HG02943 (cell line): ENCODE data around the gene ASPHD2.
"Not testable (repeated sequence)": the region's sequence is repeated elsewhere in the genome, so short reads cannot be mapped to it uniquely, and the experiment has no call there.

ENCODE experiments used
- ATAC-seq: cut with Tn5 transposase; IDR thresholded peaks from one replicate; pipeline ENCODE4 v1.9.1; 2021; ENCODE audit warnings: mild to moderate bottlenecking, low read depth, moderate library complexity; ENCODE audit not compliant: unreplicated experiment

The ASPHD2 gene

DNA sequence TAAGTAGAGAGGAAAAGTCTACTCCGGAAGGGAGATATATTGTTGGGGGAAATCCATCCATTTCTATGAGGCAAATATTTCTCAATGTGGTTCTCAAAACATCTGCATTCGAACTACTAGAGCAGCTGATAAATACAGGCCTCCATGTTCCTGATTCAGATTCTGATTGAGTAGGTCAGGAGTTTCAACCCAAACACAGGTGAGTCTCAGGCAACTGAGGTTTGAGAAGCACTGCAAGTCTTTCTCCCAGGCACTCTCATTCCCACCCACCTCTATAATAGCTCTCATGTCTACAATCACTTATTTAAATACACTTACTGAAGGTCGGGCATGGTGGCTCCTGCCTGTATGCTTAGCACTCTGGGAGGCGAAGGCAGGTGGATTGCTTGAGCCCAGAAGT lies 14.7 kb upstream of the ASPHD2 start:
- no peak for ATAC-seq

GRCh38 chr22:26416256-26416655 lies 12.8 kb upstream of the ASPHD2 start:
- ATAC-seq = no peak

DNA sequence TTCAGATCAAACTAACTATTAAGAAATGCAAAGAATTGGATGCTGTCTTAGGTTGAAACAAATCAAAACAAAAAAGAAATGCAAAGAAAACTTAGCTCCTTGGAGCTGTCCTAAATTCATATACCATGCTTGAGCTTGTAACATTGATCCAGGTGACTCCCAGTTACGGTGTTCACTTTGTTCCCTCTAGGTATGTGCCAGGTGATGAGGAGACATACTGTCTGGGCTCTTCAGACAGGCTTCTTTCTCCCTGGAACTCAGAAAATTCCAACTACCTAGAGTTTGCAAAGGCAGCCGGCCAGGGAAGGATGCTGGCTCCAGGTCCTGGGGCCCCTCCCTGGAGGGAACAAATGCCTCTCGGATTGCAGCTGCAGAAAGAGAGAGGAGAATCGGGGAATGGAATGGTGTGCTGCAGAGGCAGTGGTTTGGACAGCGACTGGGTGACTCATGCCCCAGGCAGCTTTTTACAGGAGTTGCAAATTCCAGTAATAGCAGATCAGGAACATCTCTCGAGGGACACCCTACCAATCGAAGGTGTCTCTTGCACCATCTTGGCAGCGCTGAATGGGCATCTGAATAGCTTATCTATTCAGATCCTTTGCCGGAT lies 12.3 kb upstream of the ASPHD2 start:
- ATAC-seq = no peak

GRCh38 chr22:26417406-26417805 lies 11.7 kb upstream of the ASPHD2 start:
- ATAC-seq = no peak

DNA sequence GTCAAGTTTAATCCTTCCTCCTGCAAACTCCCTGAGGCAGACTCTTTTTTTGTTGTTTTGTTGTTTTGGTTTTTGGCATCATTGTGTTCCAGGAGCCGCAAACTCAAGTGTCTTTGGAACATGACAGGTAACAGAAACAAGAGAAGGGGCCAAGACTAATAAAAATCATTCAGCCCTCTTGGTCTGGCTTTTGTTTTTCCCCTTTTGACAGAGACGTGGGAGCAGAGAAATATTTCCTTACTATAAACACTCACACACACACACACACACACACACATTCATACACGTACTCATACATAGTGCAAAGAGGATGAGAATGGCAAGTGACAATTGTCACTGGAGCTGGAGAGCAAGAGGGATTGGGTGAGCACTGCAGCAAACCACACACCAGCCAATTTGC lies 10.4 kb upstream of the ASPHD2 start:
- no peak for ATAC-seq

GRCh38 chr22:26426924-26427323 lies 2.1 kb upstream of the ASPHD2 start:
- ATAC-seq = no peak

DNA sequence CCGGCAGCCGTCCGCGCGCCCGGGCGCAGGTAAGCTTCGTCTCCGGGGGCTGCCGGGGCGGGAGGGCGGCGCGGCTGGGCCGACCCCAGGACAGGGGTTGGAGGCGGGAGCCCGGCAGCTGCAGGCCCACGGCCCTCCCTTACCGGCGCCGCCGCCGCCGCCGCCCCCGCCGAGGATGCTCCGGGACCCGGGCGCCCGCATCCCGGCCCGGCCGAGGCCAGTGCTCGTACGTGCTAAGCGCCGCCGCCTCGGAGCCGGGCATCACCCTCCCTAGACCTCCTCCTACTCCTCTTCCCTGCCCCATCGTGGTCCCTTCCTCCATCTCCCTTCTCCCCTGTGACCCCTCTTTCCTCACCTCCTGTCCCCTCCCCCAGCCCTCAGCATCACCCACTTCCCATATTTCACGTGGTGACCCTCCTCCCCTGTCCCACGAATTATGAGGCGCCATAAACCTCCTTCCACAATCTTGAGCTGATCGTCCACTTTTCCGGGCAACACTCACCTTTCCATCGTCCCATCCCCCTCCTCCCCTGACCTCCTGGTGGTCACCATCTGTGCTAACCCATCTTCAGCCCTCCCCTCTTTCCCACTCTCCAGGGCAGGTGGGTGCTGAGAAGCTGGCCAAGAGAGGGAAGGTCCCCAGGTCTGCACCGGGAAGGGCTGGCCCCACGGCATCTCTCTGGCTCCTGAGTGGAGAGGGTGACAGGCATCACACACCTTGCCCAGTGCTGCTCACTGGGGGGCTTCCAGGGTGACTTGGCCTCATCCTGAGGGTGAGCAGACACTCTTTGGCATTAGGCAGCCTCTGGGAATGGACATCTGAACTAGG lies 612 bp downstream of the ASPHD2 start:
- peak; percentile 3 for ATAC-seq

DNA sequence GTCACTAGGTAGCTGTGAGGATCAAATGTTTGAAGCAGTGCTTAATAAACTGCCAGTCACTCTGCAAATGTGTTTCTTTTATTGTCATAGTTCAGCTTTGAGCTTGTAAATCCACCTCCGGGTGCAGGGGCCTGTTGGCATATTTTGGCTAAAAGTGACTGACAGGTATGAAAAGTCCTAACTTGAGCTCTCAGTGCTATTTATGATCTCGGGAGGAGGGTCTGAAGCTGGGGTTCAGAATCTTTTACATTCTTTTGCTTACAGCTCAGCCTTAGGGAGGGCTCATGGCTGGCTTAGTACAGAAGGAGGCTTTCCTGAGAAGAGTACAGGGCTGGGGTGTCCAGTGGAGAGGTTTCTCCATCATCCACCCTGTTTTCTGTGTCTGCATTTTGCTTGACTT lies 1.5 kb downstream of the ASPHD2 start:
- ATAC-seq = no peak

DNA sequence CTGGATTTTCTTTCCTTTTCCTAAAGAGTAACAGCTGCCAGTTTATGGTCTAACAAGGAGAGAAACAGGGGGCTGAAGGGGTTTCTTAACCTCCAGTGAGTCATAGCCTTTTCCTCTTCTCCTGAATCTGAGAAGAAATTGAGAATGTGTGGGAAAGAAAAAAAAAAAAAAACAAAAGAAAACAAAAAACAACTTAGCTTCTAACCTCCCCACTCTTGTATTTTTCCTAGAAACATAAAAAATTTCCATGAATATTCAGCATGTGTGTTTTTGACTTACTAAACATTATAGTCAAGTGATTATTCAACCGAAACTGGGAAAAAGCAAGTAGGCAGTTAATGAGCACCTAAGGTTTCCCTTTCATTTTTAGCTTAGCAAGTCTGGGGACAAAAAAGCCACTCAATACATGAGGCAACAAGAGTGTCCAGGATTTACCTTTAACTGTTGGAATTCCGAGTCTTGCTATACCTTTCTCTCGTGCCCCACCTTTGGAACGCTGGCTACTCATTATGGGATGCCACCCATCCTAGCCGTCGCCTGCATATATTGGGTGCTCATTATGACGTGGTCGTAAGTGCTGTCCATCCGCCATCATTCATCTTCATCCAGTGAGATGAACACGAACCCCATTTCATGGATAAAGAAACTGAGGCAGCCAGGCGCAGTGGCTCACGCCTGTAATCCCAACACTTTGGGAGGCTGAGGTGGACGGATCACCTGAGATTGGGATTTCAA lies 2.4 kb downstream of the ASPHD2 start:
- no peak for ATAC-seq

DNA sequence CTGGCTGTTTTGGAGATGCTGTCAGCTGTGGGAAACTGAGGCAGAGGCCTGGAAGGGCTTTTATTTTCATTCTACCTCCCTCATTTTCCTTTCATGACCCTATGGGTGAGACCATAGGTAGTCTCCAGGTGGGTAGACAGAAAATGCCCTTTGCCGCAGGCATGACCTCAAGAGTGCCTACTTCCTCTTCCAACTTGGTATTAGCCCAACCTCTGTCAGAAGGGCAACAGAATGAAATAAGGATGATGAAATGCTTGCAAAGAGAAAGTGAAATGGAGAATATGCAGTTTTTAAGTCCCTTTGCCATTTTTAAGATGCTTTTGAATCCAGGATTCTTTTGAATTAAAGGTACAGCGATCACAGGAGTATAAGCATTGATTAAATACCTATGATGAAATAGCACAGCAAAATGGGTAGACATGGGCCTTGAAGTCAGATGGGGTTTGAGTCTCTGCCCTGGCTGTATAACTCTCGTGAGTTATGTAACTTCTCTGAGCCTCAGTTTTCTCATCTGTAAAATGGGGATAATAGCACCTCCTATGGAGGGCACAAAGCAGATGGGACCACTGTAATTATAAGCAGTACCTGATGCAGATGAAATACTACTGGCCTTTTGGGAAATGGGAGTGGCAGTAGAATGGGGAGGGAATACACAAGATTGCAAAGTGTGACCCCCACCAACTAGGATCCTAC lies 3.7 kb downstream of the ASPHD2 start:
- no peak for ATAC-seq

DNA sequence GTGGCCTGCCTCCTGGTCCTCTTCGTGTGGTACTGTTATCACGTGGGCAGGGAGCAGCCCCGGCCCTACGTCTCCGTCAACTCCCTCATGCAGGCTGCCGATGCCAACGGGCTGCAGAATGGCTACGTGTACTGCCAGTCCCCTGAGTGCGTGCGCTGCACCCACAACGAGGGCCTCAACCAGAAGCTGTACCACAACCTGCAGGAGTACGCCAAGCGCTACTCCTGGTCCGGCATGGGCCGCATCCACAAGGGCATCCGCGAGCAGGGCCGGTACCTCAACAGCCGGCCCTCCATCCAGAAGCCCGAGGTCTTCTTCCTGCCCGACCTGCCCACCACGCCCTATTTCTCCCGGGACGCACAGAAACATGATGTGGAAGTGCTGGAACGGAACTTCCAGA lies 4.7 kb downstream of the ASPHD2 start:
- ATAC-seq = no peak

DNA sequence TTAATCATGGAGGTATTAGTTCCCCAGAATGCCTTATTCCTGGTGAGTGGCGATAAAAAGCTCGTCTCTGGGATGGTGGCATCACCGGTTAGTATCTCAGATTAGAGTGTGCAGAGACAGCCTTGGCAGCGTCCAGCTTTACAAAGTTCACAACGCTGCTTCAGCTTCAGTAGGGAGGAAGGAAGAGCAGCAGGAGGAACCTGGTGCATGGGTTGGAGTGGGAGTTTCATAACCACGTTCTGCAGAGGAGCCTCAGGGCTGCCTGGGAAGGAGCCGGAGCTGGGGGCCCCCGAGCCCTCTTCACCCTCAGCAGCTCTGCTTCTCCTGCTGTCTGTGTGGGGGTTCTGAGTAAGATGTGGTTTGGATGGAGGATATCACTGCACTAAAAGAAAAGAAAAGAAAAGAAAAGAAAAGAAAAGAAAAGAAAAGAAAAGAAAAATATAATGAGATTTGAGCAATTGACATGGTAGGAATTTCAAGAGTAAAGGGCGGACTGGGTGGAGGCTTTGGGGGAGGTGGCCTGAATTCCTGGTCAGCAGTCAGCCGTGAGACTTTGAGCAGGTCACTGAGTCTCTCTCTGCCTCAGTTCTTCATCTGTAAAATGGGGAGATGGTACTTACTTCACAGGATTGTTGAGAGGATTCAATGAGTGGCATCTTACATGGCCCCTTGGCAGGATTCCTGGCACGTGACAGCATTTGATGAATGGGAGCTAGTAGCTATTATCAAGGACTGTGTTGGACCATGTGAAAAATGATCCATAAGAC lies 6.5 kb downstream of the ASPHD2 start:
- ATAC-seq = no peak

DNA sequence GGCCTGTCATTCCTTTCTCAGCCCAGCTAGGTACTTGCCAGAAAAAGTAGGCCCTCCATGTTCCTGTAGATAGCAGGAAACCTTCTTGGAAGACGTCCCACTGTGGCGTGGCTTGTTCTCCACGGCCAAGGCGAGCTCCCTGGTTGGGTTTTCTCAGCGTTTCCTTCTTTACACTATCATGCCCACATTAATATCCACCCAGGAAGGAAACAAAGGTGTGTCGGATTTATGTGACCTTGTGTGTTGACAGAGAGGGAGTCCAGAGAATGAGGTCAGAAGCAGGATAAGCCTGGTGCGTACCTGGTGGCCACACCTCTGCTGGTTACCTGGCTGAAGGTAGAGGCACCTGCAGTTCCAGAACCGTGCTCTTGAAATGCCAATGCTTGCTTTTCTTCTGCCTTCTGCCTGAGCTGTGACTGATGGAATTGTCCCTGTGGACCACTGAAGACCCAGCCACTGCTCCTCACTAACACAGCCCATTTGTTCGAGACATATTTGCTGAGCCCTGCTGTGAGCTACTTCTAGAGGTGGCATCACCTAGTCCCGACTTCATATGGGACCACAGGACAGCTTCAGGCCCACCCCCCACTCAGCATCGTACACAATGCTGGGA lies 7.9 kb downstream of the ASPHD2 start:
- no peak for ATAC-seq

DNA sequence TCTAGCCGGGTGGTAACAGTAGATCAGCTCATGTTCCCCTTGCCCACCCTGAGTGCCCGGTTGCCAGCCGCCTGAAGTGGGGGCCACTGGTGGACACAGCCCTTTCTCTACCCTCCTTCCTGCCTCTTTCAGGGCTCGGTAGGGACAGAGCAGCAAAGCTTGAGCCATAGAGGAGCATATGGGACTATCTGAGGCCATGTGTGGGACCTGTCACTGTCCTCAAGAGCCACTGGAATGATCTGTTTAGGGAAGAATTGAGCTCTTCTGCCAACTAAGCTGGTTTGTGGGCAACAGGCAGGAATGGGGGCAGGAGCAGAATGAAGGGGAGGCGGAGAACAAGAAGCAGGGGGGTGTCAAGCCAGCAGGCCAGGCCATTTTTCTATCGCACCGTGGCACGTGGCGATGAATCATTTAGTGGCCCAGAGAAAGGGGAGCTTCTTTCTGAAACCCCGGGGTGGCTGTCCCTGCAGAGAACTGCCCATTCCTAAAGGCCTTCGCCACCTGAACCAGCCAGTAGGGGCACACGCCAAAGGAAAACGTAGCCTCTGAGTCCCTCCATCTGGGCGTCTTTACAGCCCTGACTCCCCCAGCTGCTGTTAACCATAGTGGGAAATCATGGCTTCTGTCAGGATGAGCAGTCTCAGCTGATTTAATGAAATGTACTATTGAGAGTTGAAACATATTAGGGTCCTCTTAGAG lies 8.8 kb downstream of the ASPHD2 start:
- no peak for ATAC-seq

DNA sequence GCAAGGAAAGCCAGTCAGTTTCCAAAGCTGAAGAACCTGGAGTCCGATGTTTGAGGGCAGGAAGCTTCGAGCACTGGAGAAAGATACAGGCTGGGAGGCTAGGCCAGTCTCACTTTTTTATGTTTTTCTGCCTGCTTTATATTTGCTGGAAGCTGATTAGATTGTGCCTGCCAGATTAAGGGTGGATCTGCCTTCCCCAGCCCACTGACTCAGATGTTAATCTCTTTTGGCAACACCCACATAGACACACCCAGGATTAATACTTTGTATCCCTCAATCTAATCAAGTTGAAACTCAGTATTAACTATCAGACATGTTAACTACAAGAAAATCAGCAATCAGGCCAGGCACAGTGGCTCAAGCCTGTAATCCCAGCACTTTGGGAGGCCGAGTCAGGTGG lies 9.7 kb downstream of the ASPHD2 start:
- ATAC-seq = not testable (repeated sequence)

DNA sequence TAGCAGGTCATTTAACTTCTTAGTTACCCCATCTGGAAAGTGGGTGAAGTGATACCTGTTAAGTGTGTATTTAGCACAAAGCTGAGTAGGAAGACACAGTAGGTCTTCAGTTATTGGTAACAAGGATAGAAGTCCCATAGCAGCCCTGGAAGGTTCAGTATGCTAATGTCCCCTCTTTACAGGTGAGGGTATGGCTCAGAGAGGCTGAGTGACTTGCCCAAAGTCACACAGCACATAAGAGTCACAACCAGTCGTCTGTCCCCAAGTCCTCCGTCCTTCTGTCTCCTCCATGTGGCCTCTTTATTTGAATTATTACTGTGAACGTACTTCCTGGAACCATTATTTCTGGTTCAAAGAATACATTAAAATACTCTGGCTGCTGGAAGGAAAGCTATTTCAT lies 10.5 kb downstream of the ASPHD2 start:
- no peak for ATAC-seq

DNA sequence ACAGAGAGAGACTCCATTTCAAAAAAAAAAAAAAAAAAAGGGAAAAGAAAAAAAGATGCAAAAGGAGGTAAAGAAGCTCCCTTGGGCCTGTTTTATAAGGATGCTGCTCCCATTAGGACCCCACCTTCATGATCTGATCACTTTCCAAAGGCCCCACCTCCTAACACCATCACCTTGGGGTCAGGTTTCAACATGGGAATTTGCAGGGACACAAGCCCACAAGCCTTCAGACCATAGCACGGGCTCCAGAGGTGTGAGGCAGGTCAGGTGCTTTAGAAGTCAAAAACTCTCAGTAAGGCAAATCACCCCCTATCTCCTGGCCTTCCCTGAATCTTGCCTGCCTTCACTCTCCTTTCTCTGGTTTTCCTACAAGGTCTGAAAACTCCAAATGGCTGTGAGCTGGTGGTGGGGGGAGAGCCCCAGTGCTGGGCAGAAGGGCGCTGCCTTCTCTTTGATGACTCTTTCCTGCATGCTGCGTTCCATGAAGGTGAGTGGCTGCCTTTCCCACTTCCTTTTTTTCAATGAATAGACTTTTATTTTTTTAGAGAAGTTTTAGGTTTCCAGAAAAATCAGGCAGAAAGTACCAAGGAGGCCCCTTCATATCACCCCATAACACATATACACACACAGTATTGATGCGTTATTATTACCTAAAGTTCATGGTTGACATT lies 13.2 kb downstream of the ASPHD2 start:
- no peak for ATAC-seq

GRCh38 chr22:26443901-26444690 lies 15.0 kb downstream of the ASPHD2 start:
- no peak for ATAC-seq
